GM10248 (cell line): ENCODE data around the gene PITPNC1.
A peak's percentile ranks its signal among the peaks of the same experiment; 100 is the strongest.

Experiments used
- CTCF ChIA-PET: fragments of 300-600 bp; sonication (Branson Sonifier 250); formaldehyde crosslinking; extraction: SDS; loops from one replicate; lab custom pipeline; 2021; ENCODE audit warnings: antibody characterized with exemption; lab: Yijun Ruan, JAX
- POLR2A ChIA-PET: fragments of 350-650 bp; sonication (Branson Sonifier 250); formaldehyde crosslinking; extraction: SDS; loops from one replicate; lab custom pipeline; 2020; ENCODE audit warnings: antibody characterized with exemption; lab: Yijun Ruan, JAX
- DNase-seq: peaks from one replicate; pipeline ENCODE4 v3.0.0; 2012; ENCODE audit errors: extremely low spot score
- CTCF ChIP-seq: IDR thresholded peaks from 2 replicates; pipeline ENCODE4 v1.5.1; 2012; ENCODE audit warnings: mild to moderate bottlenecking, low read depth; ENCODE audit errors: extremely low read depth, missing control alignments, control extremely low read depth

The PITPNC1 gene

GRCh38 chr17:67441052-67441895, 64.2 kb downstream of the PITPNC1 start:
- TF ChIP-seq CTCF: no peak
- POLR2A ChIA-PET: no interaction called here
- DNase-seq: peak; percentile 31
- CTCF ChIA-PET: interaction anchor here (0.8 to 4.9 kb wide), 9 partner anchors 9 to 189 kb away, joined by 3 to 19 read pairs (median 5); no protein-coding TSS in a partner anchor

GRCh38 chr17:67441896-67442219, 64.8 kb downstream of the PITPNC1 start:
- no peak for DNase-seq
- ChIA-PET POLR2A (no interaction called here), CTCF (interaction anchor here (0.8 to 4.9 kb wide), 9 partner anchors 9 to 188 kb away, joined by 3 to 19 read pairs (median 5); no protein-coding TSS in a partner anchor)
- TF ChIP-seq CTCF: no peak

- POLR2A ChIA-PET: interaction anchor here (0.6 kb wide), 1 partner anchor 50 kb away, joined by 3 read pairs; no protein-coding TSS in a partner anchor
- CTCF ChIA-PET: interaction anchor here (1.1 to 4.9 kb wide), 6 partner anchors 10 to 187 kb away, joined by 3 to 19 read pairs (median 4); no protein-coding TSS in a partner anchor
- TF ChIP-seq CTCF: no peak
- DNase-seq: no peak
These were observed 65.9 kb downstream of the PITPNC1 start for GRCh38 chr17:67442787-67443624.

GRCh38 chr17:67443931-67444595, 67.0 kb downstream of the PITPNC1 start:
- DNase-seq: no peak
- TF ChIP-seq CTCF: no peak
- ChIA-PET CTCF (interaction anchor here (4.9 kb wide), 1 partner anchor 32 kb away, joined by 19 read pairs; no protein-coding TSS in a partner anchor), POLR2A (no interaction called here)

- no peak for DNase-seq
- TF ChIP-seq CTCF: no peak
- POLR2A ChIA-PET: no interaction called here
- CTCF ChIA-PET: interaction anchor here (1.4 to 1.6 kb wide), 2 partner anchors 11 to 17 kb away, joined by 3 read pairs; no protein-coding TSS in a partner anchor
These were observed 71.4 kb downstream of the PITPNC1 start for GRCh38 chr17:67448449-67448848.
